HuH-7 (cell line): ENCODE results near the gene LCE3C.
"Not testable (repeated sequence)": the region's sequence is repeated elsewhere in the genome, so short reads cannot be mapped to it uniquely, and the experiment has no call there.

Source experiments
- DNase-seq: peaks from one replicate; pipeline ENCODE4 v3.0.0; 2011; ENCODE audit warnings: low spot score

Gene LCE3C

GRCh38 chr1:152599934-152600333 is at the start of gene LCE3C:
Gene LCE3C (plus strand): TSS chr1:152600234. CDS start chr1:152600732, 498 bp downstream.
- no peak for DNase-seq

DNA sequence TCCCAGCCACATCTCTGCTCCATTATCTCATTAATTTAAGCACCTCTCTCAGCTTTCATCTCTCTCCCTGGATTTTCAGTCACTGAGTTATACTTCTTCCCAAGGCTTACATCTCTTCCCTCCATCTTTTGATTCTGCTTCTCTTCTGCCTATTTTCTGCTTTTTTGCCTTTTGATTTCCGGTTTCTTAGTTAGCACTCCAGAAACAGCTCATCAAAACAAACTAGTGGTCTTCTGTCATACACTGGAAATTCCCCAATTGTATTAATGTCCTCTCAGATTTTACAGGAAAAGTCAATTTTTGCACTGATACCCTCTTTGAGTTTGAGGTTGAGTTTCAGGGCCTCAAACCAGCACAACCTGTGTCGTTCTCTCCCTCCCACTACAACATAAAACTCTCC is 34.9 kb upstream of the LCE3C start:
- DNase-seq = no peak

- DNase-seq = no peak
Observed at GRCh38 chr1:152565535-152566215, 34.4 kb upstream of the LCE3C start.

GRCh38 chr1:152566681-152567080 is 33.4 kb upstream of the LCE3C start, which contains the start of gene LCE3E:
Gene LCE3E (minus strand): TSS chr1:152566780. CDS start chr1:152566208, 572 bp downstream.
- no peak for DNase-seq

- no peak for DNase-seq
Observed at GRCh38 chr1:152577168-152577567, 22.9 kb upstream of the LCE3C start.

GRCh38 chr1:152579526-152579925 is 20.5 kb upstream of the LCE3C start:
- not testable (repeated sequence) for DNase-seq

- no peak for DNase-seq
Observed at GRCh38 chr1:152580433-152580832, 19.6 kb upstream of the LCE3C start, which contains the start of gene LCE3D. Gene LCE3D (minus strand): TSS chr1:152580516. CDS start chr1:152579936, 580 bp downstream.

GRCh38 chr1:152582647-152583046 is 17.4 kb upstream of the LCE3C start:
- no peak for DNase-seq

GRCh38 chr1:152585586-152585985 is 14.4 kb upstream of the LCE3C start:
- DNase-seq = no peak

DNA sequence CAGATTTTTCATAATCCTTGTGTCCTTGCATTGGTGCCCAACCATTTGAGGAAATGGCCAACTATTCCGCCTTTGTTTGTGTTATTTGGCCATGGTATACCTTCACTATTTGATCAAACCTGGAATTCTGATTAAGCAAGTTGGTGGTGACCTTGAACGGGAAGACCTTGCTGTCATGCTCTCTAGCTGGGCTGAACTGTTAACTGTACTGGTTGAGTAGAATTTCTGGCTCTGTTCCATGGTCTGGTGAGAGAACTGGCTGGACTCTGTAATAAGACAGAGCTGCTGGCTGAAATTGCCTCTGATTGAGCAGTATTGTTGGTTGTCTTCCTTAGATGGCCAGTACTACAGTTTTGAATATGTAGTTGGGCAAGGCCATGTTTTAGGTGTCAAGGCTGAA is 3.0 kb upstream of the LCE3C start:
- DNase-seq = no peak

- no peak for DNase-seq
Observed at GRCh38 chr1:152613511-152613910, 13.5 kb downstream of the LCE3C start, which contains the start of gene LCE3B. Gene LCE3B (plus strand): TSS chr1:152613811. CDS start chr1:152613811, 0 bp downstream.

DNA sequence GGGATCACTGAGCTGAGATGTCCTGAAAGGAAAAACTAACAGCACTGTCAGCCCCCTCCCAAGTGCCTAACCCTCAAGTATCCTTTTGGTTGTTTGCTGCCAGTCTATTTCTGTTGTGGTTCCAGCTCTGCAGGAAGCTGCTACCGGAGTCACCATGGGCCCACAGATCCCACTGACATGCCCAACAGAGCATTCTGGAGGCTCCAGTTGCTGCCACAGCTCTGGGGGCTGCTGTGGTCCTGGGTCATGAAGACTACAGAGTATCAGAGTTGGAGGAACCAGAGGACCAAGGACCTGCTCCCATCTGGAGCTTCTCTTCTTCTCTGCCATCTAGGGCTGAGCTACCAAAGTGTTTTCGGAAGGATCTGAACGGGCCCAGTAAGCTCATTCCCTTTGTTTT is 22.0 kb downstream of the LCE3C start:
- no peak for DNase-seq

DNA sequence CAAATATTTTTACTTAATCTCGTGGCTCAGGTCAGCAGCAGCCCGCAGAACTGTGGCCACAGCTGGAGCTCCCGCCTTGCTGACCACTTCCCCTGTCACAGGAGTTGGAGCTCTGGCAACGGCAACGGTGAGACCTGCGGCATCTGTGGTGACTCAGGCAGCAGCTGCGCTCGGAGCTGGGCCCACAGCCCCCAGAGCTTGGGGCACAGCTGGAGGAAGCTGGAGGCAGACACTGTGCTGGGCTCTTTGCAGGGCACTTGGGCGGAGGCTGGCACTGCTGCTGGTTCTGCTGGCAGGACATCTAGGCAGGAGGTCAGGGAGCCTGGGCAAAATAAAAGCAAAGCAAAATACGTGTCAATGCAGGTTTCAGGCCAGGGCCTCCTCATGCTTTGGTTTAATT is 22.8 kb downstream of the LCE3C start, which contains the start of gene LCE3A:
LCE3A (minus strand) TSS at position 301 of the 400 bp plus-strand sequence; CDS start at position 301, 0 bp downstream.
- DNase-seq = no peak

DNA sequence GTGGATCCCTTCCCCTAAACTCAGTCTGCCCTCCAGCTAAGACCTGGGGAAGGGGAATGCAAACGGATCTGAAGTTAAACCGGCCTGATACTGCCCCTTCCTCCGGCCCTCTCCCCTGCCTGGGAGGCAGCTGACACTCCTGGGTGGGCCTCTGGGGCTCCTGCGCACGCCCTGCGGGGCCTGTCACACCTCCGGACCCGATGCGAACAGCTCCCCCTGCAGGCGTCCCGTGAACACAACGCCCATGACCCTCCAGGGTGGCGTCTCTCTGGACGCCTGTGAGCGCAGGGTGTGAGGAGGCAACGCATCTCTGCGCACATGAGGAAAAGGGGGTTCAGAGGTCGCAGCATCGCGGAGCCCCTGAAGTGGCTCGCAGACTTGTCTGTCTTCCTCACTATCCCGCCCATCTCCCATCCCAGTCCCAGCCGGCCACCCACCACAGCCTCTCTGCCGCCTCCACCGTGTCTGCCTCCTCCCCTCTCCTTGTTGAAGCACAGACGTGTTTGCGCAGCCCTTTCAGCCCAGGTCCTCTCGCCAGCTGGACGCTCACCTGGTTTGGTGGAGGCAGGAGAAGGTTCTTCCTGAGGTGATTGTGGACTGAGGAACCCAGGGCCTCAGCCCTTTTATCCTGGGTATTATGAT is 23.3 kb downstream of the LCE3C start:
- DNase-seq = peak; percentile 28

DNA sequence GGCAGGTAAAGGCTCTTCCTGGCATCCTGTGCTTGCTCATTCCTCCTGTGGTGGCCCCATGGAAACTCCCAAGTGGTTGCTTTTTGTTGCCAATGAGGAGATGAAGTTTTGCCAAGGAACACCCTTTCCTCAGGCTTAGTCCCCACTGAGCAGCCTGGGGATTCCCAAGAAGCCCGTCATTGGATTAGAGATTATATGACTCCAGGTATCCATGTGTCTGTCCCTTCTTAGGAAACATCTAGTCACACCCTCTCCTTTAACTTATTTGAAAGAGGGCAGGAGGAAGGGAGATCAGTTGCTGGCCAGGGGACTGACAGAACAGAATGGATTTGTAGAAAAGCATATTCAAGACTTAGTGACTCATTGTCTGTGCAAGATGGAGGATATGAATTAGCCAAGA is 26.7 kb downstream of the LCE3C start:
- DNase-seq = no peak

DNA sequence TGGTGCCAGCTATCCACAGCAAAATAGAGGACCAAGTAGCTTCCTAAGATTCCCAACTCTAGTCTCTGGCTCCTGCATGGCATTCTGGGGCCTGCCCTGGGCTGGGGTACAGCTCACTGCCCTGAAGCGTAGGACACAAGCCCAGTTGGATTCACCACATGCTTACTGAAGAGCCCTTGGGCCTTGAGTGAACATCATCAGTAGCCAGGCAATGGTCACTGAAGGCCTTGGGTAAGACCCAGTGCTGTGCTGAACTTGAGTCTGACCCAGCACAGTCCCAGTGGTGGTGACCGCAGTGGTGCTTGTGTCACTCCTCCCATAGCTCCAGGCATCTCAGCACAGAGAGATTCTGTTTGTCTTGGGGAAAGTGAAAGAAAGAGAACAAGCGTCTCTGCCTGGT is 30.6 kb downstream of the LCE3C start:
- DNase-seq = no peak

- DNase-seq = no peak
Observed at GRCh38 chr1:152640351-152640750, 40.3 kb downstream of the LCE3C start.

DNA sequence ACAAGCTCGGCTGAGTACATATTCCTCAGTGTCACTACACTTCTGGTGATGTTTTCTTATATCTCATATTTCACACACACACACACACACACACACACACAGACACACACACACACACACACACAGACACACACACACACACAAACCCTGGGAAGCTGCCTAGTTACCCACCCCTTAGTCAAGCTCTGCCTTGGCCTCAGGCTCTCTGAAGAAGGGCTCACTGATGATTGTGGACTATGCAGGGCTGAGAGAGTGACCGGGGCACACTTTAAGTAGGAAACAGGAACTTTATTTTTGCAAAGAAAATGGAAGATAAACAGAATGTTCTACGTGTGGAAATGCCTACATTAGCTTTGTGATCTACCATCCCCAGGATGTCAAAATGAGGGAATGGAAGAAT is 43.9 kb downstream of the LCE3C start:
- DNase-seq = no peak

GRCh38 chr1:152645146-152645545 is 45.1 kb downstream of the LCE3C start:
- no peak for DNase-seq

DNA sequence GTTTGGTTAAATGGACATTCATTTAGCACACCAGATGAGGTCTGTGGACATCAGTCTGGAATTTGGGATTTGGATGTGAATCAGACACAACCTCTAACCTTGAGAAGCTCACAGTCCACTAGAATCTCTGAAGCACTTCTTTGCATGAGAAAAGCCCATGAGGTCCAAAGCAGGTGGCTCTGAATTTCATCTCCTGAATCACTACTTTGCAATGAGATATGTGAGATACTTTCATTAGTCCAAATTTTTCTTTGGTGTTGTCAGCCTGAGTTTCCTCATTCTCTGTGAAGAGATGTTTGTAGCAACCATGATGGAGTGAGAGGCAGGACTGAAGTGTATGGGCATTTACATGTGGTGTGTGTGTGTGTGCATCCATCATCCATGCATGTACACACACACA is 46.6 kb downstream of the LCE3C start:
- no peak for DNase-seq
